Measurements from ENCODE around the gene ICA1.

The ICA1 gene

DNA sequence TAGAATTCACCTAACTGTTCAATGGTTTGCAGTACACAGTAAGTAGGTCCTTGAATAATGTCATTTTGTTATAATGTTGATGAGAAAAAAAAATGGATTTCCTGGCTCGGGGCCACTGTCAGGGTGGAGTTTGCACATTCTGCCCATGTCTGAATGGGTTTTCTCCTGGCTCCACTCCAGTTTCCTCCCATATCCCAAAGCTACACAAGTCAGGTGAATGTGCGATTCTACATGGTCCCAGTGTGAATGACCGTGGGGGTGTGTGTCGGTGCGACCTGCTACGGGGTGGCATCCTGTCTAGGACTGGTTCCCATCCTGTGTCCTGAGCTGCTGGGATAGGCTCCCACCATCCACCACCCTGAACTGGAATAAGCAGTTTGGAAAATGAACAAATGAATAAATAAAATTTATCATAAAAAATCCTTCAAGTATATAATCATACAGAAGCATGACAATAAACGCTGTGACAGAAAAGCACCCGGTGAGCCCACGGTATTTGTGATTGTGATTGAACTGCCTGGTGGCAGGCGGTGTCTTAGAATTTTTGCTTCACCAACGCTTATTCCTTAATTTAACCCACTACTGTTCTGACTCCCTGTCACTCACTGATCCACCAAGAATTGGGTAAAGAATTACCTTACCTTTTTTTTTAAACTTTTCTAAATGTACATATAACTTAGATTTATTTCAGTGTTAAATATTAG is 114.1 kb downstream of the ICA1 start:
- no peak overlapping the region for H3K4me3 ChIP-seq (ENCODE audit: low read length)
- no peaks in the 10 kb centered on the region for H3K4me1 ChIP-seq (ENCODE audit: control insufficient read depth, insufficient read depth, low read length)
- H3K4me2 ChIP-seq (ENCODE audit: low read length), result no peak overlapping the region
- H3K9ac ChIP-seq (ENCODE audit: low read depth, low read length), result no peak overlapping the region
- no peaks in the 10 kb centered on the region for H3K36me3 ChIP-seq (ENCODE audit: insufficient read depth, low read length)
- H3K27me3 ChIP-seq (ENCODE audit: control insufficient read depth, insufficient read depth, low read length), result no peaks in the 10 kb centered on the region
- no peaks in the 10 kb centered on the region for H3K9me3 ChIP-seq (replicated peaks; ENCODE audit: low read length)

DNA sequence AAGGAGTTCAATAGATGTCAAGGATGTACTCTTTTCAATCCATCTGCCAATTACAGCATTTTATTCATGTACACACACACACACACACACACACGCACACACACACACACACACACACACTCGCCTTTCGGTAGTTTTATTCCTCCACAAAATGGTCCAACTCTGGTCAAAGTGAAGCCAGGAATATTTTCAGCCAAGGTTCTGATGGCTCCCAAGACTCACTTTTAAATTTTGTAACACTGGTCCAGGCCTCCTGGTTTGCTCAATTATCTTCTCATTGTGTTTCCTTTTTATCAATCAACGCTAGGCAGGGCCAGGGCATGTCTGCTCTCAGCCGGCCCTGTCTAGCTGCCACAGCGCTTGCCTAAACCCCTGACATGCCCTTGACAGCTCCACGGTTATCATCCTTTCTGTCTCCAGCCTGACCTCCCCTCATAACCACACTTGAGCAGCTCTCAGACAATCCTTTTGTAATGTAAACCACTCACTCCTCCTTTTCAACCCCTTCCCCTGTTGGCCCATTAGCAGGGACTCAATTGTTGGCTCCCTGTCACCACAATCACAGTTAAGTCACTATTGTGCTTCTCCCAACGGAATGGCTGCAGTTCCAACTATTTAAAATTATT is 115.1 kb downstream of the ICA1 start:
- Histone ChIP-seq H3K4me3 (ENCODE audit: low read length) (no peak overlapping the region), H3K36me3 (ENCODE audit: insufficient read depth, low read length) (no peaks in the 10 kb centered on the region), H3K9me3 (replicated peaks; ENCODE audit: low read length) (no peaks in the 10 kb centered on the region), H3K4me2 (ENCODE audit: low read length) (no peak overlapping the region), H3K4me1 (ENCODE audit: control insufficient read depth, insufficient read depth, low read length) (no peaks in the 10 kb centered on the region), H3K27me3 (ENCODE audit: control insufficient read depth, insufficient read depth, low read length) (no peaks in the 10 kb centered on the region), H3K9ac (ENCODE audit: low read depth, low read length) (no peak overlapping the region)

DNA sequence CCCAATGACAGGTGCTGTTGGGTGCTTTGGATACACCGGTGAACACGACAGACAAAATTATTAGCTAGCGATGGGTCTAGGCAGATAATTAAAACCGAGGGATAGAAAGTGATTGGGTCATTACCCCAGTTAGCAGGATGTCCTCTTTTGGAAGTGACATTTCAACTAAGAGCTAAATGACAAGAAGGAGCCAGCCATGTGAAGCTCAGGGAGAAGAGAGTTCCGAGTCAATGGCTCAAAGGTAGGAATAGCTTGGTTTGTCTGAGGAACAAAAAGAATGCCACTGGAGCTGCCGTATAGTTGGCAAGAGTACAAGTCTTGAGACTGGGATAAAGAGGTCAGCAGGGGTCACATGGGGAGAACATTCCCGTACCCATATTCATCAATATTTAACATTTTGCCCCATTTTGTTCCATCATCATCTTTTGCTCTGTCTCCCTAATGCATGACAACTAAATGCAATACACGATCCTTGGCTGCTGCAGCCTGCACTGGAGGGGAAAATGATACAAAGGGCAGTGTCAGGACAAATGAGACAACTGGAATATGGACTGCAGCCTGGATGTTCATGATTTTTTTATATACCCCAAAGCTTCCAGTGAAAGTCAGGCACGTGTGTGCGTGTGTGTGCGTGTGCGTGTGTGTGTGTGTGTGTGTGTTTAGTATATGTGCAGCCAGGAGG is 115.7 kb downstream of the ICA1 start:
- H3K4me1 ChIP-seq (ENCODE audit: control insufficient read depth, insufficient read depth, low read length), result no peaks in the 10 kb centered on the region
- H3K9me3 ChIP-seq (replicated peaks; ENCODE audit: low read length), result no peaks in the 10 kb centered on the region
- H3K36me3 ChIP-seq (ENCODE audit: insufficient read depth, low read length), result no peaks in the 10 kb centered on the region
- H3K9ac ChIP-seq (ENCODE audit: low read depth, low read length), result no peak overlapping the region
- no peaks in the 10 kb centered on the region for H3K27me3 ChIP-seq (ENCODE audit: control insufficient read depth, insufficient read depth, low read length)
- H3K4me2 ChIP-seq (ENCODE audit: low read length), result no peak overlapping the region
- no peak overlapping the region for H3K4me3 ChIP-seq (ENCODE audit: low read length)

DNA sequence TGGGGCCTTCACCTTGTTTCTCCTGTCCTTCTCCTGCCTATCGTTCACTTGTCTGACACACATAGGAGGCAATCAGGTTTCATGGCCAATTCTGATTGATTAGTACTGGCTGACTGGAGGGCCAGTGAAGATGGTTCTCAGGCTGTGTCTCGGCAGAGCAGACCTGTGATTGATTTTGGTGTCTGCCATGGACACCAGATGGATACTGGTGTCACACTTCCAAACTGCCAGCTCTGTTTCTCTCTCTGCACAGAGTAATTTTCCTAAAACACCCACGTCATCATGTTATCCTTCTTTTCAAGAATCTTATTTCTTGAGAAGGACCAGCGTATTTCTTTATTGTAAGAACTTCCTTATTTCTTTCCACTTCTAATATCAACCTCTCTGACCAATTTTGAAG is 117.1 kb downstream of the ICA1 start:
- Histone ChIP-seq H3K9me3 (replicated peaks; ENCODE audit: low read length) (no peaks in the 10 kb centered on the region), H3K4me2 (ENCODE audit: low read length) (no peak overlapping the region), H3K27me3 (ENCODE audit: control insufficient read depth, insufficient read depth, low read length) (no peaks in the 10 kb centered on the region), H3K4me3 (ENCODE audit: low read length) (no peak overlapping the region), H3K36me3 (ENCODE audit: insufficient read depth, low read length) (no peaks in the 10 kb centered on the region), H3K9ac (ENCODE audit: low read depth, low read length) (no peak overlapping the region), H3K4me1 (ENCODE audit: control insufficient read depth, insufficient read depth, low read length) (no peaks in the 10 kb centered on the region)

DNA sequence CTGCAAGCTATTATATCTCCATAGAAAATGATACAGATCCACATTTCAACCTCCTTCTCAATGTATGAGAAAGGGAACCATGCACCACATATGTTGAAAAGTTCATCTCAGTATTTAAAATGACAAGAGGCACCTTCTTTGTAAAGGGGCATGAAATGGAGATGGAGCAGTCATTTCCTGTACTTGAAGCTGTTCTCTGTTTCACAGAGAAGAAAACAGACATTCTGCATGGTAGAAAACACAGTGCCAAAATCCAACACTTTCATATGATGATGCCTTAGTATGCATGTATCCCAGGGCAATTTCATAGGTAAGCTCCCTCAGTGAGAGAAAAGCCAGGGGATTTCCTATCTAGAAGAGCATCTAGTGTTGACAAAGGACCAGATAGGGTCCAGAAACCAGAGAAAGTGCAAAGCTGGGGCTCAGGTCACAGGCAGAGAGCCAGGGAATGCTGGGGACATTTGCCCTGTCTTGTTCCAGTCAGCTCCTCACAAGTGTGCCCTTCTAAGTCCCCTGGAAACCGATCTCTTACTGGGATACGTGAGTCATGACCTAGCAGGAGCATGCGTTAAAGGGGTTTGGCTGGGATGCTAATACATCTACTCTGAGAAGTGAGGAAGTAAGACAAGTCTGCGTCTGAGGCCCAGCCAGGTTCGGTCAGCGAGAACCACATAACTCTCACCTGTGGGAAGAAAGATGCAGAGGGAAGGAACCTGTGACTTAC is 118.7 kb downstream of the ICA1 start:
- no peak overlapping the region for H3K9ac ChIP-seq (ENCODE audit: low read depth, low read length)
- no peaks in the 10 kb centered on the region for H3K27me3 ChIP-seq (ENCODE audit: control insufficient read depth, insufficient read depth, low read length)
- no peak overlapping the region for H3K4me2 ChIP-seq (ENCODE audit: low read length)
- no peaks in the 10 kb centered on the region for H3K9me3 ChIP-seq (replicated peaks; ENCODE audit: low read length)
- no peak overlapping the region for H3K4me3 ChIP-seq (ENCODE audit: low read length)
- no peaks in the 10 kb centered on the region for H3K4me1 ChIP-seq (ENCODE audit: control insufficient read depth, insufficient read depth, low read length)
- H3K36me3 ChIP-seq (ENCODE audit: insufficient read depth, low read length), result no peaks in the 10 kb centered on the region

DNA sequence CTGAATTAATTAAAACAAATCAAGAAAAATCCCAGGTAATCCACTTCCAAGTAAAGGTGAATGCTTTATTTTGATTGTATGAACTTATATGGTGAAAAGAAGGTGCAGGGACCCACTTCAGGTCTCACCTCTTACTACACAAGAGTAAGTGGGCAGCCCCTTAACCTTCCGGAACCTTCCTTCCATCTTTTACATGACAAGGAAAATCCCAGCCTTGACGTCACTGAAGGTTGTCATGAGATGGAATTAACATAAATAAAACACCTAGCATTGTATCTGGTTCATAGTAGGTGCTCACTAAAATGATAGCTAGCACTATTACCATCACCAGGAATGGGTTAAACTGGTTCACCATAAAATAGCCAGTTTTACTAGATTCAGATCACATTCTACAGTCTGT is 119.5 kb downstream of the ICA1 start:
- Histone ChIP-seq H3K4me1 (ENCODE audit: control insufficient read depth, insufficient read depth, low read length) (no peaks in the 10 kb centered on the region), H3K9me3 (replicated peaks; ENCODE audit: low read length) (no peaks in the 10 kb centered on the region), H3K27me3 (ENCODE audit: control insufficient read depth, insufficient read depth, low read length) (no peaks in the 10 kb centered on the region), H3K4me3 (ENCODE audit: low read length) (no peak overlapping the region), H3K4me2 (ENCODE audit: low read length) (no peak overlapping the region), H3K36me3 (ENCODE audit: insufficient read depth, low read length) (no peaks in the 10 kb centered on the region), H3K9ac (ENCODE audit: low read depth, low read length) (no peak overlapping the region)

DNA sequence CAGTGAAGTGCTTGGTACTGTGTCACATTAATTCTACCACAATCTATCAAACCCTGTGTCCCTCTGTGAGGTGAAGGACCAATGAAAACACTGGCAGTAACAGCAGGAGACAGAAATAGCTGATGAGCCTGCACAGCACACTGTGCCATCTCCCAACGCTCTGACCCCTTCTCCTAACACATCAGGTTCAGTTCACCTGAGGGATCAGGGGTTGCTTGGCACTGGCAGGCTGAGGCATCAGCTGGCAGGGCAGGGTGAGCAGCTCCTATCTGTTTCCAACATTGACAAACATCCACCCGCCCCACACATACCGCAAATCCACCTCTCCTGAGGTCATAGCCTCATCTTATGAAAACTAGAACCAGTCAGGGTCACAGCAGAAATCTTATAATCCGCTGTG is 120.9 kb downstream of the ICA1 start:
- Histone ChIP-seq H3K36me3 (ENCODE audit: insufficient read depth, low read length) (no peaks in the 10 kb centered on the region), H3K9ac (ENCODE audit: low read depth, low read length) (no peak overlapping the region), H3K9me3 (replicated peaks; ENCODE audit: low read length) (no peaks in the 10 kb centered on the region), H3K4me3 (ENCODE audit: low read length) (no peak overlapping the region), H3K4me2 (ENCODE audit: low read length) (no peak overlapping the region), H3K27me3 (ENCODE audit: control insufficient read depth, insufficient read depth, low read length) (no peaks in the 10 kb centered on the region), H3K4me1 (ENCODE audit: control insufficient read depth, insufficient read depth, low read length) (no peaks in the 10 kb centered on the region)

DNA sequence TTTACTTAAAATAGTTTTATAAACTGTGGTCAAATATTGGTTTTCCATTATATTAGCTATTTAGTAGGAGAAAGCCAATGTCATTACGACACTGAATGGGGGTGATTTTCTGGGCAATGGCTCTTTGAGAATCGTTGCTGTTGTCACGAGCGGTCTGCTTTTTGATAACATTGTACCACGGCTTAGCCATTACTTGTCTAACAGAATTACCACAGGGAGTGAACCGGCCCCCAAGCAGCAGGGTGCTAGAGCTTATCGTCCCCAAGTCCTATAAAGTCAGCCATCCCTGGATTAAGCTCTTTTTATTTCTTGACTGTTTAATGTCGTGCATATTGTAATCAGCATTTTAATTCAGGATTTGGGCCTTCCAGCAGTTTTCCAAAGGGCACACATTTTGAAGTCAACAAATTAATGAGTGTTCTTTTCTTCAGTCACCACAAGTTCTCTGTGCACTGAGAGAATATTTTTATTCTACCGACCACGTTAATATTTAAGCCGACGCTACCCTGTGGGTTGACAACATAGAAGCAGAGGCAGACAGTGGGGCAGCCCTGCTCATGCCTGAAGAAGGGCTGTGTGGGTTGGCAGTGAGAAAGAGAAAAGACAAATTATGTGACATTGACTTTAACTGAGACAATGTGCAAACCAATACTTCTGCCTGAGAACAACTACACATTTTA is 125.8 kb downstream of the ICA1 start:
- no peaks in the 10 kb centered on the region for H3K4me1 ChIP-seq (ENCODE audit: control insufficient read depth, insufficient read depth, low read length)
- no peaks in the 10 kb centered on the region for H3K9me3 ChIP-seq (replicated peaks; ENCODE audit: low read length)
- H3K9ac ChIP-seq (ENCODE audit: low read depth, low read length), result no peak overlapping the region
- no peak overlapping the region for H3K4me2 ChIP-seq (ENCODE audit: low read length)
- no peaks in the 10 kb centered on the region for H3K27me3 ChIP-seq (ENCODE audit: control insufficient read depth, insufficient read depth, low read length)
- no peak overlapping the region for H3K4me3 ChIP-seq (ENCODE audit: low read length)
- H3K36me3 ChIP-seq (ENCODE audit: insufficient read depth, low read length), result no peaks in the 10 kb centered on the region

DNA sequence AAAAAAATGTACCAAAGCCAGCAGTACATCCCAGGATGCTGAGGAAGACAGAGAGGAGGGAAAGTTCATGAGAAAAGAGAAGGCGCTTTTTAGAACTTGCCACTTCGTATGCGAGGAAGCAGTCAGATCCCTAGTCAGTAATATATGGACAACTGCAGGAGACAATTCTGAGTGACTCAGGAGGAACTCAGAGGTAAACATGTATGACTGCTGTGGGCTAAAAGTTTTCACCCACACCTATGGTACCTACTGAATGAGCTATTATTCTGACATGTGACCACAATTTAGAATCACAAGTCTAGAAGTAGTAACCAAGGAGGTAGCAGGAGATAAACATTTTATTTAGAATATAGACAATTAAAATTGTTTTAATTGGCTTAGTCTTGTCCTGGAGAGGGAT is 126.5 kb downstream of the ICA1 start:
- no peaks in the 10 kb centered on the region for H3K4me1 ChIP-seq (ENCODE audit: control insufficient read depth, insufficient read depth, low read length)
- no peak overlapping the region for H3K4me3 ChIP-seq (ENCODE audit: low read length)
- H3K36me3 ChIP-seq (ENCODE audit: insufficient read depth, low read length), result no peaks in the 10 kb centered on the region
- H3K27me3 ChIP-seq (ENCODE audit: control insufficient read depth, insufficient read depth, low read length), result no peaks in the 10 kb centered on the region
- no peak overlapping the region for H3K4me2 ChIP-seq (ENCODE audit: low read length)
- no peak overlapping the region for H3K9ac ChIP-seq (ENCODE audit: low read depth, low read length)
- H3K9me3 ChIP-seq (replicated peaks; ENCODE audit: low read length), result no peaks in the 10 kb centered on the region

DNA sequence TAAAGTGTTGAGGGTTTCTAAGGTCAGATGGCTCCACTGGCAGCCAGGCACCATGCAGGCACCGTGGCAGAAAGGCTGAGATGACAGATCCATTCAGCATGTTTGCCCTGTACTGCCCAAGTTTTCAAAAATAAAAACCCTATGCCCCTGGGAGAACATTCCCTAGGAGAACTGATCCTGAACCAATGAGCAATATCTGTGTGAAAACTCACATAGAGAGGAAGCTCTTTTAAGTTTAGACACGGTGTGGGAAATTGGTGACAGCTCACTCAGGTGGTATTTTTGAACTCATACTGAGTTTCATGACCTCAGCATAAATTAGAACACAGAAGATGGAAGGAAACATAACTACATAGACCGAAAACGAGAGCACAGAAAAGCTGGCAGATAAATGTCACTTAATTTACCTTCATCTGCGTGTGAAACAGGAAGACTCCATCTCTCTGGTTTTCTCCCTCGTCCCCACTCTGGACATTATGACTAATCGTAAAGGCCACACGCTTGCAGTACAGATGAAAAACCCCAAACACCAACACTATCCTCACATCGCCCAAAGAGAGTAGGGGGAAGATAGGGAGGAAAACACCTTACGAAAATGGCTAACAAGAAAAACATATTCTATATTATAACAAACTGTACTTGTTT is 127.8 kb downstream of the ICA1 start:
- H3K9ac ChIP-seq (ENCODE audit: low read depth, low read length), result no peak overlapping the region
- no peak overlapping the region for H3K4me2 ChIP-seq (ENCODE audit: low read length)
- H3K9me3 ChIP-seq (replicated peaks; ENCODE audit: low read length), result no peaks in the 10 kb centered on the region
- no peaks in the 10 kb centered on the region for H3K36me3 ChIP-seq (ENCODE audit: insufficient read depth, low read length)
- H3K27me3 ChIP-seq (ENCODE audit: control insufficient read depth, insufficient read depth, low read length), result no peaks in the 10 kb centered on the region
- no peak overlapping the region for H3K4me3 ChIP-seq (ENCODE audit: low read length)
- H3K4me1 ChIP-seq (ENCODE audit: control insufficient read depth, insufficient read depth, low read length), result no peaks in the 10 kb centered on the region
